GM19025 (cell line): ENCODE results near the gene RTN4.
"Not testable (repeated sequence)": the region's sequence is repeated elsewhere in the genome, so short reads cannot be mapped to it uniquely, and the experiment has no call there.

Source experiments
- ATAC-seq: cut with Tn5 transposase; IDR thresholded peaks from one replicate; pipeline ENCODE4 v1.9.1; 2021; ENCODE audit warnings: mild to moderate bottlenecking, low read depth, moderate library complexity; ENCODE audit not compliant: unreplicated experiment

The RTN4 gene

DNA sequence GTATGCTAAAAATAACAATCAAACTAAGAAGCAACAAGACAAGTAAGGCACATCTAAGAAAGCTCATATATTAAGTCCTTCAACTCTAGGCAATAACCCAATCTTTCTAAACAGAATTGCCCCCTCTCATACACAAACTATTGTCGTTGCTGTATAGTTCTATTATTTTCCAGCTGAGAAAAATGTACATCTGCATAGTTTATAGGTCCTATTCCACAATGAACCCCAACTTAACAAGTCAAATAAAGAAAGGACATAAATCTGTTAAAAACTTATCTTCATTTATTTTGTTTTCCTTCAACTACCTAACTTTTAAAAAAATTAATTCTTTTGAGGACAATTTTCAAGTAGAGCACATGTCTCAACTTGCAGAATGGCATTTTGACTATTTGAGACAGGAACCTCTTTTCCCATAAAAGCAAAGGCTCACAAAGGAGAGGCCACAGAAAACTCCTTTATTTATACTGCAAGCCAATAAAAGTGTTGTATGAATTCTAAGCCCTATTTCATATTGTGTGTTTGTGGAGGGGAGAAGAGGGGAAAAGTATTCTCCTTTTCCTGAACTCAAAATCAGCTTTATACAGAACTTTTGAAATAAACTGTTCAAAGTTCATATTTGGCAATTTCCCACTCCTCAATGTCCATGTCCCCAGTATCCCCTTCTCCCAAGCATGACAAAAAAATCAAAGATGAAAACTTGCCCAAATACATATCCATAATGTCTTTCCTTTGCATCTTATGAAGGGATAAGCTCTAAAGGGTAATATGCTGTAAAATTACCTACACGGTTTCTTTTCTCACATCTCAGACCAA is 37.4 kb downstream of the RTN4 start:
- no peak for ATAC-seq

DNA sequence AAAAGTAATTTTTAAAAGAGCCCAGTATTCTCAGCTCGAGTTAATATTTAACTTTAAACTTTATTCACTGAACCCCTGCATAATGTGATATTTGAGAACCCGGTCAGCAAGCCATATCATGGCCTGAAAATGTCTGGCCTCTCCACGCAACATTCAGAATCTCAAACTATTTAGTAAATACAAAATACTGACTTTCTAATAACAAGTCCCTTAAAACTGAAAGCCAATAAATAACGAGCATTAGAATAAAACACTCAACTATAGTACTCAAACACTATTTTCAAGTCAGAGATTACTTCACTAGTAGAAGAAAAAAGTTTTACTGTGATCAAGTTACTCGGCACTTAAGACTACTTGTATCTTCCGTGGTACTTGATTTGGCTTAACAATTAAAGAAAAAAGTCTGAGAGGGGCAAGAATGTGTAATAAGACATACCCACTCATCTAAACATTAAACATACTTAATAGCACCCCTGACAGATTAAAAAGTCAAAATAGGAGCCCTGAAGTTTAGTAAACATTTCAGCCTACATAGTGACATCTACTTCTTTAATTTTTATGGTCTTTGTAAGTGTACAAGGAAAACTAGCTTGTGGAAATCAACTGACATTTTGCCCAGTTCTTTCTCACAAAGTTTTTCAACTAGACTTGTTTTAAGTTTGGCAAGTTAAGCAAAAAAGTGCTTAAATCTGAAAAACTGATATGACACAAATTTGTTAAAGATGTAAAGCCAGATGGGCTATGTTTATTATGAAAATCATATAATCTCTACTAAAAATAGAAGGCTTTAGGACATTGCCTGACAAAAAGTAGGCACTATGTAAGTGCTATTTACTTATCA is 38.2 kb downstream of the RTN4 start:
- ATAC-seq, result no peak

DNA sequence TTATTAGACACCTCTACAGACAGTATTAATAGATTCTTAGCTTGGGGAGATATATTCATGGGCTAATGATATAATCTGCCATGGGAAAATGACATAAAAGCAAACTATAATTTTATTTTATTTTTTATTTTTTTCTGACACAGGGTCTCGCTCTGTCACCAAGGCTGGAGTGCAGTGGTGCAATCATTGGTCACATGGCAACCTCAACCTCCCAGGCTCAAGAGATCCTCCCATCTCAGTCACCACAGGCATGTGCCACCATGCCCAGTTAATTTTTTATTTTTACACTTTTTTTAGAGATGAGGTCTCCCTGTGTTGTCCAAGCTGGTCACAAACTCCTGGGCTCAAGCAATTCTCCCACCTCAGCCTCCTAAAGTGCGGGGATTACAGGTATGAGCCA is 39.3 kb downstream of the RTN4 start:
- no peak for ATAC-seq

DNA sequence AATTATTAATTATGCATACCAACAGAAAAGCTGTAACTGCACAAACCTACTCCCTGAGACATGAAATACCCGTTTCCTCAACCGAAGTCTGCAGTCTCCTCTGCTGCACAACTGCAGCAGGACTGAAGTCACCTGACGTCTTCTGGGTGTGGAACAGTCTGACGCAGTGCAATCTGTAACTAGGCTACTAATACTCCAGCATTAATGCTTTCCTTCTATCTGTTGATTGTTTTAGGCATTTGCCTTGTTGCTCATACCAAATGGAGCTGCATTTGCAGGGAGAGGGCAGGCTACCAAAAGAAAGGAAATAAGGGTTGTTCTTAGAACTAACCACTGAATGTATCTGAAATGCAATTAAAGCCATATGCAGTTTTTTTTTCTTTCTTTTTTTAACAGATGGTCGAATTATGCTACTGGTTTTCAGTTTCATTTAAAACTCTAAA is 40.1 kb downstream of the RTN4 start:
- peak; percentile 94 for ATAC-seq

DNA sequence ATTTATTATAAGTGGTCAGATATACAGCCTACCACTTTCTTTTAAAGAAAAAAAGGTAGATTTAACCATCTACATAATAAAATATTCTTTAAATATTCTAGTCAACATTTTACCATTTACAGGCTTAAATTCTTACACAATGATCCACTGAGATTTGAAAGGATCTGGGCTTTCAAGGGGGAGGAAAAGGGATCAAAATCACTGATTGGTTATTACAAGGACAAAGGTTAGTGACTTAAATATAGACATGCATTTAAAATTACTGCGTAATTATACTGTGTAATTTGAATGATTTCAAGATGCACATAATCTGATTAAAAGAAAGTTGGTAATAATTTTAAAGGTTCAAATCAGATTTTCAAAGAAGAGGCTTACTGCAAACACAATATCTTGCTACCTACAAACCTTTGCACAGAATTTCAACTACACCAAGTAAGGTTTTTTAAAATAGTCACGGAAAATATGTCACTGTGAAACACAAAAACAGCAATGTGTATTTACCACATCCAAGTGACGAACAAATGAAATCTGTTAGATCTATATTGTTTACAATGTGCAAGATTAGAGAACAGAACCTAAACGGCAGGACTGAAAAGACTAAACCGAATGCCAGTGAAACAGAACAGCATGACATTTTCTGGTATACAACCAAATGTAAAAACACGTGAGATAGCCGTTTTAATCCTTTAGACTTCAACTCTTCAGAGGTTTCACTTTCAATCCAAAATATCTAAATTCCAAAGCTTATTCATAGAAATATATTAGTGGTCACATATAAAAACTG is 40.8 kb downstream of the RTN4 start:
- ATAC-seq, result peak; percentile 21

DNA sequence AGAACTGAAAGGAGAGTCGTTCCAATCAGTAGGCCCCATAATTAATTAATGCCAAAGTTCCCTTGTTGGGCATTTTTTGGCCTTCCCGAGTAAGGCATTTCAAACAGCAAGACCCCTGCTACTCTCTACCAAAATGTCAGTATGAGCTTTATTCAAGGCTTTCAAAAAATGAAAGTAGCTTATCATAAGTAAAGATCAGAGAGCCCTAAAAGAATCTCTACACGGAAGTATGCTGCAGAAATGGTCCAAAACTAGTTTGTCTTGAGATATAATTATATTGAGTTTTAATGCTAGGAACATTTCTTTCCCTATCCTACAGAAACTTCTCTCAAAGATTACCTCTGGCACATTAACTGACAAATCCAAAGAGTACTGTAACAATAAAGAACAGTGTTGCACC is 43.9 kb downstream of the RTN4 start:
- ATAC-seq, result no peak

DNA sequence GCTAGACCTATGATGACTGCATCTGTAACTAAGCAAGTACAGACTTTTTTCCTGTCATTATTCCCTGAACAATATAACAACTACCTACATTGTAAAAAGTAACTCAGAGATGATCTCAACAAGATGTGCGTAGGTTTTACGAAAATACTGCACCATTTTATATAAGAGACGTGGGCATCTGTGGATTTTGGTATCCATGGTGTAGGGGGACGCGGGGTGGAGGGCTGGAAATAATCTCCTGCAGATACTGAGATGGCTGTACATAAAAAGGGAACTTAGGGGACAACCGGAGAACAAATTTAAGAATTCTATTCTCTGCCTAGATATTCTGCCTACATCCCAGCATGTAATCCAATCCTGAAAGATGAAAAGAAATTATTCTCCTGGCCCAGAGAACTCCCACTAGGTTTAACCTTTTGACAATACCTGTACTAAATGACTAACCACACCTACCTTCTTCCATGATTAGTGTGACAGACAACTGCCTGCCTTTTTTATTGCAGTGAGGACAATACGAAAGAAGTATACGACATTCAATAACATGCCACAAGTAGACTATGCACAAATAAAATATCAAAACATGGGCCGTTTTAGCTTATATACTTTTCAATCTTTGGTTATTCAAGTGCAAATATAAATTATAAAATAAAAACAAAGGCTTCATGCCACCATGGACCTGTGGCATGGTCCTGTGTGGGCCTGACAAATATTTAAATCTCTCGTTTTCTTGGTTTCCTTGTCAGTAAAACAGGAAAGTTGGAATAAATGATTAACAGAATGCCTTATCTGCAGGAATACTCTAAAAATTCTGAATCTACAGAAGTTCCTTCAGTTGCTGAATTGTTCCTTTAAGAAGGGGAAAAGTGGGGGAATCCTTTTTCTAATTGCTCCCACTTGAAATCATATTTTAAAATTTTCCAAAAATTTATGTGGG is 46.3 kb downstream of the RTN4 start:
- ATAC-seq, result no peak

DNA sequence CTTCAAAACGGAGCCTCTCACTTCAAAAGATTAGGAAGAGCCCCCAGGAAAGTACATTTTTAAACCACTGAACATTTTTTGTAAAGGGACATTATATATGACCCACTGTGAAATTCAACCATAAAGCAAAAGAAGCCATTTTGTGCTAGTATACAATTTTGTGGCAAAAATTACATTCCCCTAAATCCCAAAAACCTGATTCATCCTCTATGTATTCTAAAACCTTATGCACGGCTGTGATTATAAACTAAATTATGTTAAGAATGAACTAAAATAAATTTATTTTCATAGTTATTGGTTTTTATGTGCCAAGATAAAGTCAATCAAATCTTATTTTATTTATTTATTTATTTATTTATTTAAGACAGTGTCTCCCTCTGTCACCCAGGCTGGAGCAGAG is 48.5 kb downstream of the RTN4 start:
- ATAC-seq, result no peak

DNA sequence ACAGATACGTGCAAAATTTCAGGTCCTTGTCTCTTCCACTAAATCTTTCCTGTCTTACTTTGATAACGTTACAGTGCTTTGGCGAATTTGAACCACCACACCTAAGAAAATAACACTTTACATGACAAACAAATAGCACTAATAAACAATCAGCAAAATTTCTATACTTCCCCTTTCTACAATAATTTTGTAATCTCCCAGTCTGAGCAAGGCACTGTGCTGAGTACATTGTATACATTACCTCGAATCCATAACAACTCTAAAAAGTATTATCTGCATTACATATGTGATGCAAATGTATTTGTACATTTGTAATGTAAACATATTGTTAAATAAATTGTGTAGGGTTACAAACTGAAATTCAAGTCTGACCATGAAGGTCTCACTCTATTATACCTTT is 49.9 kb downstream of the RTN4 start:
- ATAC-seq, result no peak

DNA sequence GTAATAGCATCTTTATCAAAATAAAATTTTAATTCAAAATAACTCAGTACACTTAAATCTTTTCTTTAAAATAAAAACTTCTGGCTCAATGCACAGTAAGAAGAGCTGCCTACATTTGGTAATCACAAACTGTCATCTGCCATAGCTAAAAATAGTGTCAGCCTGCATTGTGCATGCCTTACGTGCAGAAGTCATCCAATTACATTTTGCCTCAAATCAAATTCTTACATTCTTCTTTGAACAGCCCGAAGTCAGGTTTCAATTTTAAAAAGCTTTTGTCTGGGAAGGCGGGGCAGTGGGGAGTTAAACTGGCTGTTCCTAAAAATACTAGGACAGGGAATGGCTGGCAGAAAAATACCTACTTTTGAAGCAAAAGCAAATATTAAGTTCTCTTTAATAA is 51.1 kb downstream of the RTN4 start:
- no peak for ATAC-seq

DNA sequence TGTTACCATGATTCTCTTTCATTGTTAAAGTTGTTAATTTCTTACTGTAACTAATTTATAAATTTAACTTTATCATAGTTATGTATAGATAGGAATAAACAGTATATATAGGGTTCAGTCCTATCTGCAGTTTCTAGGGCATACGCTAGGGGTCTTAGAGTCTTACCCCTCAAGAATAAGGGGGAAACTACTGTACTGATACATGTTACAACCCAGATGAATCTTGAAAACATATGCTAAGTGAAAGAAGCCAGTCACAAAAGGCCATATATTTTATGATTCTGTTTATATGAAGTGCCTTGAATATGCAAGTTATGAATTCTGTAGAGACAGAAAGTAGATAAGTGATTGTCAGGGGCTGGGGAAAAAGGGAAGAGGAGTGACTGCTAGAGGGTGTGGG is 52.4 kb downstream of the RTN4 start:
- ATAC-seq, result no peak

DNA sequence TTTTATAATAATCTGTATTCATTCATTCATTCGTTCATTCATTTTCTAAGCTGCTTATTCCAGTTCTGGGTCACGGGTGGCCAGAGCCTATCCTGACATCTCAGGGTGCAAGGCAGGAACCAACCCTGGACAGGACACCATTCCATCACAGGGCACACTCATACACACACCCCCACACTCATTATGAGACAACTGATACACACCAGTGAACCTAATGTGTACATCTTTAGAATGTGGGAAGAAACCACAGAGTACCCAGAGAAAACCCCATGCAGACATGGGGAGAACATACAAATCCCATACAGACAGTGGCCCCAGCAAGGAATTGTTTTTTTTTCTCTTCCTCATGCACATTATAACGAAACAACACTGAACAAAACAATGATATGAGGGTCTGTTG is 54.7 kb downstream of the RTN4 start:
- no peak for ATAC-seq

DNA sequence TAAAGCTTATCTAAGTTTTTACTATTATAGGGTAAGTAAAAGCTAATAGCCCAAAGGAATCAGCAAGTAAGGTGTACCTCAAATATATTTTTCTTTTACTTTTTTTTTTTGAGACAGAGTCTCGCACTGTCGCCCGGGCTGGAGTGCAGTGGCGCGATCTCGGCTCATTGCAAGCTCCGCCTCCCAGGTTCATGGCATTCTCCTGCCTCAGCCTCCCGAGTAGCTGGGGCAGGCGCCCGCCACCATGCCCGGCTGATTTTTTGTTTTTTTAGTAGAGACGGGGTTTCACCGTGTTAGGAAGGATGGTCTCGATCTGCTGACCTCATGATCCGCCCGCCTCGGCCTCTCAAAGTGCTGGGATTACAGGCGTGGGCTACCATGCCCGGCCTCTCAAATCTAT is 59.6 kb downstream of the RTN4 start:
- ATAC-seq, result not testable (repeated sequence)

DNA sequence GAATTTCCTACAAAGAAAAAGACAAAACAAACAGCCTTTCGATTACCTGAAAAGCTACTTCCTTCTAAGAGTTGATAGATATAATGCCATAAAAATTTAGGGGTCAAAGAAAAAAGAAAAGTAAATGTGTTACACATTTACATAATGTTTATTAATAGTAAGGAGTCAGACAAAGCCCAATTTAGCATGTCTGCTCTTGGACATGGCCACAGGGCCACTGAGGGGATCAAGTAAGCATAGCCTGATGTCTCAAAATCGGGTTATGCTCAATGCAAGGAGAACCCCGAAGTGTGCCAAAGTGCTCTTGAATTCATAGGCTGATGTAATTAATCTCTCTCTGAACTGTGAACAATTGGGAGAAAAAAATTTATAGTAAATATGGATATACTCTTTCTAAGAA is 61.6 kb downstream of the RTN4 start:
- ATAC-seq, result no peak

DNA sequence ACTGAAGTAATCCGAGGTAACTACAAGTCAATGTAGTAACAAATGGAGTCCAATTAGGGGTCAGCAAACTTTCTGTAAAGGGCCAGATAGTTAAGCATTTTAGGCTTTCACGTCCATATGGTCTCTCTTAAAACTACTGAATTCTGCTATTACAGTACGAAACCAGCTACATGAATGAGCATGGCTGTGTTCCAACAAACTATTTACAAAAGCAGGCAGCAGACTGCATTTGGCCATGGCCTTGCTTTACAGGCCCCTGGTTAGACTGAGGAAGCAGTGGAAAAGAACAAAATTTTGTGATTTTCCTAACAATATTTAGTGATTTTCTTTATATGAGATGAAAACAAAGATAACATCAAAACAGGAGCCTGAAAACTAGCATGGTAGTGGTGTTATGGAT is 64.0 kb downstream of the RTN4 start:
- no peak for ATAC-seq

DNA sequence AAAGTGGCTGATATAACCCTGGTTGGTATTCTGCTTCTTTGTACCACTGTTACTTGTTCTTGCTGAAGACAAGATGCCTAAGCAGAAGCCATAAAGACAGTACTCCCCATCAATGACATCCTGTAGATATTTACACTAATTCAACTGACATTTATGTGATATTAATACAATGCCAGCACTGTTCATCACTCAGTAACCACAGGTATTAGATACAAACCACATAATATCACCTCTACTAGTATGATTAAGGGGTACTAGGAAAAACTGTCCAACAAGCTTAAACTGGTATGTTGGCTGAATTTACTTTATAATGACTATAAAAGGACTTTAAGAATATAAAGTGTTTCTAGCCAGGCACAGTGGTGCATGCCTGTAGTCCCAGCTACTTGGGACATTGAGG is 65.8 kb downstream of the RTN4 start:
- no peak for ATAC-seq

DNA sequence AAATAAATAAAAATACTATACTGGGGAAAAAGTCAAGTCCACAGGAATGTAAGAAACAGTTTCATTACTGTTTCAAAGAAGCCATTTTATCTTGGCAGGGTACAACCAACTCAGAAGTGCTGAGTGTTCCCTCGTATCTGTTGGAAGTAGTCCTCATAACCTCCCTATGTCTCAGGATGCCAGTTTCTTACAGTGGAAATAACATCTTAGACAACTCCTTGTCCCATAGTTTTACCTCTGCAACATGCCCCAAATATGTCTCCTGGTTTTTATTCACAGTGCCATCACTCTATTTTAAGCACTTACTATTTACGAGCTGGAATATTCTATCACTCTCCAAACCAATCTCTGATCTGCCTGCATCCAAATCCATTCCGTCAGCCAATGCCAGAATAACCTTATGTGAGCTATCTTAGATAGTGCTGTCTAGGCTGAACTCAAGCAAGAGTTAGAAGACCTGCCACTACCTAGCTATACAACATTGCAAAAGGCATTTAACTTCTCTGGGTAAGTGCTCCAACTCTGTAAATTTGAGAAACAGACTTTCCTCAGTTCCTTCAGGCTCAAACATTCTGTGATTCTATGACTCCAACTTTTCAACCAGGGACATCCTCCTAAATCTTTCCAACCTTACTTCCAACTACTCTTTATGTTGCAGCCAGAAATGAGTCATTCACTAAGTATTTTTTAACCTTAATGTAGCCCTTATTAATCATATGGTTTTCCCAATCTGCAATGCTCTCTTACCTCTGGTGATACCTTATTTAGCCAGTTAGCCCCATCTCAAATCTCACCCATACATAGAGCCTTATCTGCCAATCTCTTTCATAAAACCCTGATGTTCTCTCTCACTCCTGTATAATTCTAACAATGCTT is 66.7 kb downstream of the RTN4 start:
- no peak for ATAC-seq

DNA sequence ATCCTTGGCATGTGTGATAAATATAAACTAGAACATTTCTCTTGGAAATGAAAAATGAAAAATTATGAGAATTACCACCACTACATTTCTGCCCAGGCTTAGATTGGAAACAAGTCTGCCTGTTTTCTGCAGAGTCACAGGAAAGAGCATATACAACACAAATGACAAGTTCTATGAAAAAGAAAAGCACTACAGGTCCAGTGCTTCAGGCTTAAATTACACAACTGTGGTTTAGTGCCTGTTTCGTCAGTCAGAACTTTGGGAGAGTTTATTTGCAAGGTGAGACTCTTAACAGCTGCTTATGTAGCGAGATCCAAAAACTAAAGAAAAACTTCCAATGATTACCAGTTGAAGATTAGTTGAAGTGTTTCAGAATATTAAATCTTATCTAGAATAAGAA is 68.9 kb downstream of the RTN4 start:
- no peak for ATAC-seq
